Activated naive CD8-positive, alpha-beta T cell treated with anti-CD3 and anti-CD28 coated beads, Interleukin-2, amount 50 U/mL, for 24 hours (primary cell): ENCODE data around the gene RFX7.
A peak's percentile ranks its signal among the peaks of the same experiment; 100 is the strongest.

Experiments
- ATAC-seq: fragments of 150-1000 bp; cut with Tn5 transposase; one replicate; pipeline ENCODE4 v1.10.0; 2021
- DNase-seq: peaks from one replicate; pipeline ENCODE4 v3.0.0; 2021
- H3K27ac Mint-ChIP-seq: one replicate; pipeline ENCODE4 v1.8.0; 2021; ENCODE audit warnings: mild to moderate bottlenecking, mixed read lengths
- H3K27me3 Mint-ChIP-seq: one replicate; pipeline ENCODE4 v1.8.0; 2021; ENCODE audit warnings: mixed read lengths
- H3K36me3 Mint-ChIP-seq: one replicate; pipeline ENCODE4 v1.8.0; 2021; ENCODE audit warnings: low read depth, mixed read lengths
- H3K4me1 Mint-ChIP-seq: one replicate; pipeline ENCODE4 v1.8.0; 2021; ENCODE audit warnings: mixed read lengths
- H3K4me3 Mint-ChIP-seq: one replicate; pipeline ENCODE4 v1.8.0; 2021; ENCODE audit warnings: mild to moderate bottlenecking, moderate library complexity, mixed read lengths
- H3K9me3 Mint-ChIP-seq: one replicate; pipeline ENCODE4 v1.8.0; 2021; ENCODE audit warnings: mixed read lengths

The RFX7 gene

DNA sequence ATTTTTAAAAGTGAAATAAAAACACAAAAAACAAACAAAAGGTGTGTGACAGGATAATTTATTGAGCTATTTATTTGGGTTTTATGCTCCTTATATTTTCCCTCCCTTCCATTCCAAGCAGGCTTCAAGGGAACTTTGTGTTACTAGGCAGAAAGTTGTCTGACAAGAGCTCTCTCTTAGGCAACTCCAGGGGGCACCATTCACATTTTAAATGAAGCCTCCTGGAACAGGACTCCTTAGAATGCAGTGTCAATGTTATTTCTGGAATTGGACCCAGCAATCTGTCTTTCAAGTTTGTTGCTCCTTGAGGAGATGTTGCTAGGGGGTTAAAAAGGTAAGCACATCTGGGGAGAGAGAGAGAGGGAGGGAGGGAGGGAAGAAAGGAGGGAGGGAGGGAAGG, 5.4 kb upstream of the RFX7 start:
- H3K27me3 Mint-ChIP-seq = peaks cover 5% of the 10 kb centered on the region
- no peaks in the 10 kb centered on the region for H3K9me3 Mint-ChIP-seq
- ATAC-seq (no peak), DNase-seq (no peak)
- H3K4me1 Mint-ChIP-seq = peaks cover 23% of the 10 kb centered on the region
- no peak overlapping the region for H3K4me3 Mint-ChIP-seq
- no peak overlapping the region for H3K27ac Mint-ChIP-seq
- H3K36me3 Mint-ChIP-seq = peaks cover 1% of the 10 kb centered on the region

DNA sequence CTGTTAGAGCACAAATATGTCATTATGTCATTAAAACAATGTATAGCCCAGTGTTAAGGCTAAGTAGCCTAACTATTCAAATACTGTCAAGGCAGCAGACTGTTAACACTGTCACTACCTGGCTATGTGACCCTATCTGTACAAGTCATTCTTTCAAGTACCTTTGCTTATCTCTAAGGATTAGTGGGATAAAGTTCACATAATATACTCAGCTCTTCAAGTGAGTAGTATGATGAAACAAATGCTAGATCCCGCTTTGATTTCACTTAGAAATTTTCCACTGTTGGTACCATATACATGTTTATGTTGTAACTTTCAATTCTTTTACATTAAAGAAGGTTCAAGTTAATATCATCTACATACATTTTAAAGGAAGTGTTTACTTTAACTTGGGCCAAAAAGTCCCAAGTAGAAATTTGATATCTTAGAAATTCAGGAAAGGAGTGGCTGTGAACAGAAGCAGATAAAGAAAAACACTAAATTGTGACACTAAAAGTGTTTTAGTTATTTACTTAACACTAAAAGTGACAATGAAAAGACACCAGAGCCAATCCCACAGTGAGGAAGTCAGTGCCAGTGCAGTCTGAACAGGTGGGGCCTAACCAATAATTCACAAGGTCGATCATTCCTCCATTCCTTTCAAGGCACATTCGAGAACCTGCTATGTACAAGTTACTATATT, 4.8 kb upstream of the RFX7 start:
- H3K4me3 Mint-ChIP-seq = no peak overlapping the region
- ATAC-seq (no peak), DNase-seq (no peak)
- H3K27ac Mint-ChIP-seq = no peak overlapping the region
- H3K4me1 Mint-ChIP-seq = peaks cover 25% of the 10 kb centered on the region
- peaks cover 2% of the 10 kb centered on the region for H3K36me3 Mint-ChIP-seq
- H3K27me3 Mint-ChIP-seq = peaks cover 2% of the 10 kb centered on the region
- H3K9me3 Mint-ChIP-seq = no peaks in the 10 kb centered on the region

DNA sequence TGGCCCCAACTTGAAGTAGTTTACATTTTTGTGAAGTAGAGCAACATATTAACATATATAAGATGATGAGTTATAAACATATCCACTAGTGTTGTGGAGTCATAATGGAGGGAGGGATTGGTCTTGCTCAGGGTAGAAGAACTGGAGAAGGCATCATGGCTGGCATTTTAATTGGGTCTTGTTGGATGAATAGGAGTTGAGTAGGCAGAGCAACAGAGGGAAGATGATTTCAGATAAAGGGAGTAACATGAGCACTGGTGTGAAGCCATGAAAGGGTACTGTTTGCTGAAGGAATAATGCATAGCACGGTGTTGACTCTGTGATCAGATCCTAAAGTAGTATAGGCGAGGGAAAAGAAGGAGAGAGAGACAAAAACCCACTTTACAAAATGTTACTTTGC, 3.6 kb upstream of the RFX7 start:
- Mint-ChIP-seq H3K4me3 (no peak overlapping the region), H3K36me3 (peaks cover 4% of the 10 kb centered on the region), H3K27ac (no peak overlapping the region), H3K4me1 (peaks cover 30% of the 10 kb centered on the region), H3K9me3 (no peaks in the 10 kb centered on the region), H3K27me3 (no peaks in the 10 kb centered on the region)
- no peak for DNase-seq
- no peak for ATAC-seq

DNA sequence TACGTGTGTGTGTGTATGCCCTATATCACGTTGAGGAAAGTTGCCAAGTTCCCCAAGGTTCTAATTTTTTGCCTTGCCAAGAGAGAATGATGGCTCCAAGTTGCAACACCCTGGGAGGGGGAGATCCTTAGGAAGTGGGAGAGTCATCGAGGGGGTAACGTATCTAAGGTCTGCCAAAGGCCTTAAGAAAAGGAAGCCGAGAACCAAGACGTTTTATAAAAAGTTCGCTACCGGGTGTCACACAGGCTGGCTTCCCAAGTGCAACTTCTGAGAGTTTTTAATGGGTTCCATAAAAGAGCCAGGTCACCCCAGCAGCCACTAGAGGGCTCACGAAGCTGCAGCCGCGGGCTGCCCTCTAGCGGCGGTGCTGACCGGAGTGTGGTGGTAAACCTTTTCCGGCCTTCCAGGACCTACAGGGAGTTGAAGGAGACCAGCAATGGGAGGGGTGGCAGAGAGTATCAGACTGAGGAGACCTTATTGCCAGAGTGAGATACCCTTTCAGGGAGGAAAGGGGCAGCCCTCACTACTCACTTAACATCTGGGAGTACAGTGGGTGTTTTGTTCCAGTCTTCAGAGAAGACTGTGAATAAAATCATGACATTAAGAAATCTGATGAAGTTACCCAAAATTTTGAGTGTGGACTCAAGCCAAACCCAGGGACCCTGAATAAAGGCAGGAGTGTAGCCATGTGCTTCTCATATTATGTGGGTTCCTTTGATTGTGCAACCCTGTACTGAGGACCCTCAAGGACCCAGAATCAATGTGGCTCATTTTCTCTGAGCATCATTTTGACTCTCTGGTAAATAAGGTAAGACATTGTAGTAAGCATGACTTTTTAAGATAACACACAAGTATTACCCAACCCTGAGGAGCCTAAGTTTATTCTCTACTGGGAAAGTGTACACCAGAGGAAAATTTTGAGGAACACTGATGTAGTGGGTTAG, 2.5 kb upstream of the RFX7 start:
- peak; percentile 76 for ATAC-seq
- Mint-ChIP-seq H3K4me3 (peak overlapping the region; percentile 95), H3K4me1 (peaks cover 37% of the 10 kb centered on the region), H3K36me3 (peaks cover 7% of the 10 kb centered on the region), H3K27ac (peak overlapping the region; percentile 98), H3K9me3 (no peaks in the 10 kb centered on the region), H3K27me3 (no peaks in the 10 kb centered on the region)
- peak; percentile 91 for DNase-seq

DNA sequence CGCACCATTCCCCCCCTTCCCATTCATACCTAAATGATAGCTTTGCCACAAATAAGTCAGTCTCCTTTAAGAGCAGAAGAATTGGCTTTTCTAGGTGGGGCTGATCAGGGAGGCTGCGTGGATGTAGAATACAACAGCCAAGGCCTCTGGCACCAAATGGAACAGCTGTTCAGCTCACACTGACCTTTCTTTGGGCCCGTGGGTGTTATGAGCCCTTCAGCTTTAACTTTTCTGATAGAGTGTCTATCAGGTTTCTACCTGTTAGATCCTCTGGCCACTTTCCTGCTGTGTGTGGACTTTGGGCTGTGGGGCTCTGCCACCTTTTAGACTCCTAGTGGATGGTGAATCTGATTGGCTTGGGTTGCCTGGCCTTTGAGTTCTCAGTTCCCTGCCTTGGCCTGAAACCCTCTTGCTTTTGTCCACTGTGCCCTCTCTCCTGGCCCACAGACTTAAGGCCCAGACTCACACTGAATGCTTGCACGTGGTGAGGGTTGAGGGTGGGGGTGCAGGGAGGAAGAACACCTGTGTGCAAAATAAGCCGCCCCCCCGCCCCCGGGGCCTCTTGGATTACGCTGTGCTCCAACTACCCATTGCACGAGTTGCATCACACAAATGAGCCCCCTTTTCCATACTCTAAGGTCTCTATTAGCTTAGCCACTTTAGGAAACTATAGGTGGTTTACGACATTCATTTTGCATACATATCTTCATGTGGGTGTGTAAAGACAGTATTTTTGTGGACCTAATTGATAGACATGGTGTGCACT, 1.3 kb upstream of the RFX7 start:
- Mint-ChIP-seq H3K9me3 (no peaks in the 10 kb centered on the region), H3K36me3 (peaks cover 7% of the 10 kb centered on the region), H3K4me3 (peak overlapping the region; percentile 95), H3K27me3 (no peaks in the 10 kb centered on the region), H3K4me1 (peaks cover 44% of the 10 kb centered on the region), H3K27ac (peak overlapping the region; percentile 98)
- ATAC-seq (peak; percentile 11), DNase-seq (peak; percentile 62)

DNA sequence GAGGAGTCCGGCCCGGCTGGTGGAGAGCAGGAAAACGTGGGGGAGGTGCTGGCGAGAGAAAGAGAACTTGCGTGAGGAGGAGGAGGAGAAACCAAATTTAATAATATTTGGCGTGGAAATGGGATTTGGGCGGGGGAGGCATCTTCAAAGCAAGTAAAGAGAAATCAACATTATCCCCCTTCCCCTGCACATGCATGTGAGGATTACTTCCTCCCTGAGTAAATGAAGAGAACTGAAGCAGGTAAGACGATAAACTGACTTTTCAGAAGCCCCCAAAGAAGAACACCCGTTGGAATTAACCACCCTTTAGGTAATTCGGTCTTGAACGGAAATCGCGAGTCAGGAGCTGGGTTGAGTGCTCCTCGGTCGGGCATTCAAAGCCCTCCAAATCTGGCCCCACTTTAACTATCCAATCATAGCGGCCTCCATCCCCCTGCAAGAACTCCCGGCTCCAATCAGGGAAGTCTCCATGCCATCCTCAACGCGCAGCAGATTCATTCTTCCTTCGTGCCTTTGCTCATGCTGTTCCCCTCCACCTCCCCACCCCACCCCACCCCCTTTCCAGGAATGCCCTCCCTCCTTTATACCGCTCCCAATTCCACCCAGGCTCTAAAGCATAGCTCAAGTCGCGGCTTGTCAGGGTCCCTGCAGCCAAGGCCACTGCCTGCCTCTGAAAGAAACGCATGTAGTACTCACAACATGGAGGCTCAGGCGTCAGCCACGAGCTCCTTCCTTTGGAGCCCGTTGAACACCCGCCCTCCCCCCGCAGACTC, 545 bp upstream of the RFX7 start:
- peak; percentile 48 for DNase-seq
- Mint-ChIP-seq H3K4me1 (peaks cover 48% of the 10 kb centered on the region), H3K27ac (peak overlapping the region; percentile 98), H3K4me3 (peak overlapping the region; percentile 95), H3K9me3 (no peaks in the 10 kb centered on the region), H3K27me3 (no peaks in the 10 kb centered on the region), H3K36me3 (peaks cover 11% of the 10 kb centered on the region)
- ATAC-seq = peak; percentile 43

DNA sequence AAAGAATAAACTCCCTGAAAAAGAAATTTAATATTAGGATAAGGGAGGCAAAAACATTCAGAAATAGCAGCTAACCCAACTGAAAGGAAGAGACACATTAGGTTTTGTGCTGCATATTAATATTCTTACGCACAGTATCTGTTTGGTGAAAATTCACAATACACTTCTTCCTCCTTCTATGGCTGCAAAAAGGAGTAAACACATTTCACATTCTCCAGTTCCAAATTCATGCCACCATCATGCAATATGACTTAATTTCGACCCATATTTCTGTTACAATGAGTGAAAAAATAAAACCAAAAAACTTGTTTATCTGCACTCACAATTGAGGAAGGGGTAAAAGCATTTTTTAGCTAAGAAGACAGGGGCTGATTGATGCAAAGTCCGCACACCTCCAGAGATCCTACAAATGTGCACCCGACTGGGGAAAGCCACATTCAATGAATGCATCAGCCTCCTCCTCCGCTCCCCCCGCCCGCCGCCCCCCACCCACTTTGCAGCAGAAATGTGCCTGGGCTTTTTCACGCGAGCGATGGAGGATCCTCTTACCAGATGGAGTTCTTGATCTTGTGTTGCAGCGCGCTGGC, 1.0 kb downstream of the RFX7 start:
- Mint-ChIP-seq H3K9me3 (no peaks in the 10 kb centered on the region), H3K4me3 (peak overlapping the region; percentile 95), H3K36me3 (peaks cover 18% of the 10 kb centered on the region), H3K4me1 (peaks cover 50% of the 10 kb centered on the region), H3K27me3 (no peaks in the 10 kb centered on the region), H3K27ac (peak overlapping the region; percentile 85)
- DNase-seq (no peak), ATAC-seq (no peak)

DNA sequence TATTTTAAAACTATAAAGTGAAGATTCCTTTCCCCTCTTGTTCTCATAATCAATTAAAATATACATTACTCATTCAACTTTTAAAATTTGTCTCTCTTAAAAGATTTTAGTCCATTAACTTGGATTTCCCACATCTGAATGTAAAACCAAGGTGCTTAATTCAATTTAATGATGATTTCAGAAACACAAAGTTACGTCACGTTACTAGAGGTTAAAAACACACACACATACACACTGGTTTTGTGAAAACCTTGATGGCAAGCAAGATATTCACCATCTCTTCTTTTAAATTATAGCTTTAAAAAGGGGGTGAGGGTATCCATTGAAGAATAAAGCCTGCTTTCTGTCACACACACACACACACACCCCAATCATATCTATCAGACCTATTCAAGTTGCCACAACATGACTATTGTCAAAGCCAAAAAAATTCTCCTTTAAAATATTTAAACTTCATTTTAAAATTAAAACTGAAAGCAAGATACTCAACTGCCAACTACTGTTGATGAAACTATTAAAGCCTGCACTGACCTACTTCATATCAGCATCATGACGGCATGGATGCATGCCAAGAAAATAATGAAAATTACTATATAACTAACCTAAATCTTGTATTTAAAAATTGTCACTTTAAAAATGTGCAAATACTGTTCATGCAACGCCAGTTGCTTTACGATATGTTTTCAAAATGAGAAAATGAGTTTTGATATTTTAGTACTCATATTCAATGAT, 2.1 kb downstream of the RFX7 start:
- no peaks in the 10 kb centered on the region for H3K9me3 Mint-ChIP-seq
- H3K36me3 Mint-ChIP-seq = peaks cover 24% of the 10 kb centered on the region
- peaks cover 56% of the 10 kb centered on the region for H3K4me1 Mint-ChIP-seq
- H3K27me3 Mint-ChIP-seq = no peaks in the 10 kb centered on the region
- peak overlapping the region; percentile 95 for H3K4me3 Mint-ChIP-seq
- DNase-seq (no peak), ATAC-seq (no peak)
- H3K27ac Mint-ChIP-seq = peak overlapping the region; percentile 49

DNA sequence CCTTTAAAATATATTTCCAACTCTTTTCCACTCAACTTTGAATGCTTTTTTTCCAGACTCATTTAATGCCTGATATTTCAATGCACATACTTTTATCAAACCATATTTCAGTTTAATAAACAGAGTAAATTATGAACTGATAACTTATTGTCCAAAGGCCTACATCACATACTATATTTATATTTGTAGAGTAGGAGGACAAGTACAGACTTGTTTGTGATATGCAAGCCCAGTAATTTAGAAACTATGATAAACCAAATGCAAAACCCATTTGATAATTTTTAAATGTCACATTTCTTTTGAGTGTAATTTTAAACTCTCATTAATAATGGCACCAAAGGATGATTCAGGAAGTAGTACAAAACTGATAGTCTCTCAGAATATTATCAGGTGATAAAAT, 3.3 kb downstream of the RFX7 start:
- Mint-ChIP-seq H3K4me3 (no peak overlapping the region), H3K4me1 (peaks cover 50% of the 10 kb centered on the region), H3K36me3 (peaks cover 28% of the 10 kb centered on the region), H3K9me3 (no peaks in the 10 kb centered on the region), H3K27me3 (no peaks in the 10 kb centered on the region), H3K27ac (peak overlapping the region; percentile 42)
- no peak for ATAC-seq
- no peak for DNase-seq

DNA sequence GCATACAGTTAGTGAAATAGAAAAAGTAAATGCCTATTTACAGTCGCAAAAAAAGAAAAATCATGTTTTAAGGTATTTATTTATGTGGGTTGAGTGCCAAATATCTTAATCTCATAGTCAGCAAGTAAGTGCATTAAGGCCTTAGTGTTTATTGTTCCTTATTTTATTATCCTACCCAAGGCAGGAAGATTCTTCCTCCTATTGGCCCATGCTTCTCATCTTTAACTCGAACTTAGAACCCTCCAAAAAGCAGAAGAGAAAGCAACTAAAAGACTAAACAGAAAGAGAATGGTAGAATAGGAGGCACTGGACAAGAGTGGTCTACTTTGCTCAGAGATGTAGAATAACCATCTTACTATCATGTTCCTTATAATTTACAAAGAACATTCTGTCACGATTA, 7.5 kb downstream of the RFX7 start:
- Mint-ChIP-seq H3K27me3 (no peaks in the 10 kb centered on the region), H3K36me3 (peaks cover 61% of the 10 kb centered on the region), H3K9me3 (peaks cover 31% of the 10 kb centered on the region), H3K4me3 (no peak overlapping the region), H3K27ac (no peak overlapping the region), H3K4me1 (peaks cover 32% of the 10 kb centered on the region)
- DNase-seq = no peak
- ATAC-seq = no peak

DNA sequence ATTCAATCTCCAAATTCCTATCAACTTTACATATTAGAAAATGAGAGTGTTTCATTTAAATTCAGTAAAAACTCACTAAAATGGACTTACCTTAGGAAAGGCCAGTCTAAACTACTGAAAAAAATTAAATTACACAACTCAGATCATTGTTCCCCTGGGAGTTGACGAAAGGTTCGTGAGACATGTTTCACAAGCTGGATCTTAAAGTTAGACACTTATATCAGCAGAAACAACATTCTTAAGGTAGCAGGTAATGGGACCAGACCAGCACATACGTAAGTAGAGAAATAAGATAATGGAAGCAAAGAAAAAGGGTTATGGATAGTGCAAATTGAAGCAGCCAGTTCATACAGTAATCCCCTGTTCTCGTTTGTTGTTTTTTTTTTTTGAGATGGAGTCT, 8.9 kb downstream of the RFX7 start:
- peaks cover 24% of the 10 kb centered on the region for H3K4me1 Mint-ChIP-seq

DNA sequence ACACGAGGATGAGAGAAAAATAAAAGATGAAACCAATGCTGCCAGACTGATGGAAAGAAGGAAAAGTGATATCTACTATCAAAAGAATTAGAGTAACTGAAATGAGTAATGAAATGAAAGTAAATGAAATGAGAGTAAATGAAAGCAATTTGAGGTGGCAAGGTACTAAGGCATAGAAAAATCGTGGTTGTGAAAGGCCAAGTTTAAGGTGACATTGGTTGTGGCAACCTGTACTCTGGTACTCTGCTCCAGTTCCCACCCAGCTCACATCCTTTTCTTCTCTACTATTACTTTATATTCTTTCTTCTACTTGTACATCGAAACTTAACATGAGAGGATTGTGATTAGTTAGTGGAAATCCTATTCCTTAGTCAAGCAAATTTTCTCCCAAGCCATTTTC, 10.1 kb downstream of the RFX7 start:
- peaks cover 52% of the 10 kb centered on the region for H3K9me3 Mint-ChIP-seq
- H3K27ac Mint-ChIP-seq = no peak overlapping the region

More for the DNA sequence above, 8.9 kb downstream of the RFX7 start:
- Mint-ChIP-seq H3K27ac (no peak overlapping the region), H3K4me3 (no peak overlapping the region), H3K27me3 (no peaks in the 10 kb centered on the region), H3K9me3 (peaks cover 44% of the 10 kb centered on the region), H3K36me3 (peaks cover 75% of the 10 kb centered on the region)
- DNase-seq (no peak), ATAC-seq (no peak)

DNA sequence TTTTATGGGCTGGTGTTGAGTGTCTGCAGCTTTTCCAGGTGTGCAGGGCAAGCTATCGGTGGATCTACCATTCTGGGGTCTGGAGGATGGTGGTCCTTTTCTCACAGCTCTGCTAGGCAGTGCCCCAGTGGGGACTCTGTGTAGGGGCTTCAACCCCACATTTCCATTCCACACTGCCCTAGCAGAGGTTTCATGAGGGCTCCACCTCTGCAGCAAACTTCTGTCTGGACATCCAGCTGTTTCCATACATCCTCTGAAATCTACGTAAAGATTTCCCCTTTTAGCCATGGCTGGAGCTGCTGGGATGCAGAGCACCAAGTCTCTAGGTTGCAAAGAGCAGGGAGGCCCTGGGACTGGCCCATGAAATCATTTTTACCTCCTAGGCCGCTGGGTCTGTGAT, 11.6 kb downstream of the RFX7 start:
- no peak overlapping the region for H3K27ac Mint-ChIP-seq
- H3K27me3 Mint-ChIP-seq = no peaks in the 10 kb centered on the region
- H3K4me1 Mint-ChIP-seq = peaks cover 20% of the 10 kb centered on the region
- ATAC-seq (no peak), DNase-seq (no peak)
- H3K9me3 Mint-ChIP-seq = peaks cover 66% of the 10 kb centered on the region
- no peak overlapping the region for H3K4me3 Mint-ChIP-seq
- peaks cover 83% of the 10 kb centered on the region for H3K36me3 Mint-ChIP-seq

More for the DNA sequence above, 10.1 kb downstream of the RFX7 start:
- H3K36me3 Mint-ChIP-seq = peaks cover 80% of the 10 kb centered on the region
- DNase-seq = no peak
- H3K4me1 Mint-ChIP-seq = peaks cover 20% of the 10 kb centered on the region
- H3K4me3 Mint-ChIP-seq = no peak overlapping the region
- no peaks in the 10 kb centered on the region for H3K27me3 Mint-ChIP-seq
- ATAC-seq = no peak
